WERI-Rb-1 (cell line): ENCODE data around the gene BOK.

Experiments
- DNase-seq: peaks from one replicate; pipeline ENCODE4 v3.0.0-alpha.2; 2020
- H3K27ac ChIP-seq: fragments of 250-450 bp; sonication (Bioruptor Pico); 2 replicates; pipeline ENCODE4 v1.5.1; 2020; ENCODE audit warnings: mild to moderate bottlenecking, moderate library complexity
- H3K27me3 ChIP-seq: fragments of 250-450 bp; sonication (Bioruptor Pico); 2 replicates; pipeline ENCODE4 v1.5.1; 2021; ENCODE audit warnings: mild to moderate bottlenecking, low read depth, moderate library complexity; ENCODE audit not compliant: insufficient read depth, severe bottlenecking
- H3K36me3 ChIP-seq: fragments of 250-450 bp; sonication (Bioruptor Pico); 2 replicates; pipeline ENCODE4 v1.5.1; 2020; ENCODE audit warnings: mild to moderate bottlenecking, moderate library complexity
- H3K4me3 ChIP-seq: 2 replicates; pipeline ENCODE4 v1.5.1; 2011; ENCODE audit warnings: low read depth, mild to moderate bottlenecking, control low read depth, low read length
- H3K9me3 ChIP-seq: fragments of 250-450 bp; sonication (Bioruptor Pico); 2 replicates; pipeline ENCODE4 v1.5.1; 2021; ENCODE audit warnings: mild to moderate bottlenecking, moderate library complexity; ENCODE audit not compliant: severe bottlenecking
- CTCF ChIP-seq: IDR thresholded peaks from 2 replicates; pipeline ENCODE4 v1.5.1; 2011; ENCODE audit warnings: low read depth, mild to moderate bottlenecking, control low read depth, inconsistent platforms, low read length

Gene BOK

GRCh38 chr2:241553512-241553830 is 5.1 kb upstream of the BOK start:
- H3K27ac ChIP-seq, result no peak overlapping the region
- H3K4me3 ChIP-seq, result no peak overlapping the region
- peaks cover 6% of the 10 kb centered on the region for H3K9me3 ChIP-seq
- TF ChIP-seq CTCF, result no peak
- no peak for DNase-seq
- no peaks in the 10 kb centered on the region for H3K36me3 ChIP-seq
- H3K27me3 ChIP-seq, result no peaks in the 10 kb centered on the region

GRCh38 chr2:241553981-241554380 is 4.6 kb upstream of the BOK start:
- H3K27ac ChIP-seq, result no peak overlapping the region
- no peak overlapping the region for H3K4me3 ChIP-seq
- TF ChIP-seq CTCF, result no peak
- no peaks in the 10 kb centered on the region for H3K36me3 ChIP-seq
- H3K9me3 ChIP-seq, result peaks cover 6% of the 10 kb centered on the region
- no peaks in the 10 kb centered on the region for H3K27me3 ChIP-seq
- DNase-seq, result no peak

DNA sequence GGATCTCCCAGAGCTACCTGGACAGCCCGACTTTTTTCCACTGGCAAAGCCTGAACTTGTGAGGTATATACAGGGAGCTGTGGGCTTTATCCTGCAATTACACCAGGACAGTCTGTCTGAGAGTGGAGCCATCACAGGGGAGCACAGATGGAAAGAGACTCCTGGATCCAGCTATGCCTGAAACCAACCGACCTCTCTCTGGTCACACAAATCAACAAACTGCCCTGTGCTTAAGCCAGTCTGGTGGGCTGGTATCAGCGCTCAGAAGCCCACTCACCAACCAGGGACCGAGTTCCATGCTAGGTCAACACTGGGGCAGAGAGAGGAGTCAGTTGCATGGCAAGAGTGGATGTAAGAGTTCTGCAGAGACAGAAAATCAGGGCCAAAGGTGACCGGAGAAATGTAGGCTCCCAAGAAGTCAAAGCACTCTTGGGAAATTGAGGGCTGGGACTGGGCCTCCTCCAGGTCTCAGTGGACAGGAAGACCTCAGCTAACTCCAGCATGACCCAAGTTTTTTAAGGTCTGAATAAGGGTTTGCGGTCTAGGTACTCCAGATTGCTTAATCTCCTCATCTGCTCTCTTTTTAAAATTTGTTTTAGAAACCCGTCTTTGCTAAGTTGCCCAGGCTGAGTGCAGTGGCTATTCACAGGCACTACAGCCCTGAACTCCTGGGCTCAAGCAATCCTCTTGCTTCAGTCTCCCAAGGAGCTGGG is 3.8 kb upstream of the BOK start:
- Histone ChIP-seq H3K4me3 (no peak overlapping the region), H3K27me3 (no peaks in the 10 kb centered on the region), H3K36me3 (no peaks in the 10 kb centered on the region), H3K27ac (no peak overlapping the region), H3K9me3 (peaks cover 6% of the 10 kb centered on the region)
- DNase-seq, result no peak
- TF ChIP-seq CTCF, result no peak

GRCh38 chr2:241555711-241556110 is 2.8 kb upstream of the BOK start:
- DNase-seq, result no peak
- no peak for TF ChIP-seq CTCF
- Histone ChIP-seq H3K36me3 (peaks cover 3% of the 10 kb centered on the region; the same call in 1 of the 2 replicates), H3K9me3 (peaks cover 6% of the 10 kb centered on the region), H3K4me3 (no peak overlapping the region), H3K27me3 (no peaks in the 10 kb centered on the region), H3K27ac (no peak overlapping the region)

- Histone ChIP-seq H3K27me3 (no peaks in the 10 kb centered on the region), H3K4me3 (no peak overlapping the region), H3K27ac (no peak overlapping the region), H3K36me3 (peaks cover 3% of the 10 kb centered on the region; the same call in 1 of the 2 replicates), H3K9me3 (peaks cover 6% of the 10 kb centered on the region)
- DNase-seq, result no peak
- no peak for TF ChIP-seq CTCF
Observed at GRCh38 chr2:241556746-241557145, 1.8 kb upstream of the BOK start.
